GM21367 (cell line): ENCODE results near the gene TMEM50B.
A peak's percentile ranks its signal among the peaks of the same experiment; 100 is the strongest.
"Not testable (repeated sequence)": the region's sequence is repeated elsewhere in the genome, so short reads cannot be mapped to it uniquely, and the experiment has no call there.

ENCODE experiments used
- ATAC-seq: cut with Tn5 transposase; IDR thresholded peaks from one replicate; pipeline ENCODE4 v1.9.1; 2021; ENCODE audit not compliant: unreplicated experiment

Gene TMEM50B

GRCh38 chr21:33432496-33432895 lies 47.3 kb downstream of the TMEM50B start:
- no peak for ATAC-seq

DNA sequence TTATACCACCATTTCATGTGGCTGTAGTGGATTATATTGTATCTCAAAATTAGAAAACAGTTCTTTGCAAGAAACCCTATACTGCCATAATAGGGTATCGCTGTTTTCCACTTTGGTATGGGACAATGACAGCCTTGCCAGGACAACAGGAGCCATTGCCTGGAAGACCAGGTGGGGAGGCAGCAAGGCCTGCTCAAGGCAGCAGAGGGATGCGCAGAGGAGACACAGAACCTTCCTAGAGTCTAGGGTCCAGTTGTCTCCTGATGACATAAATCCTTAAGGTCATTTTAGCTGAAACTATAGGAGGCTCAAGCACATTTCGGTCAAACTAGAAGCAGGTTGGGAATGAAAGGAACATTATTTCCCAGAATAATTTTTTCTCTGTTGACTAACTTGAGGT lies 48.9 kb downstream of the TMEM50B start:
- ATAC-seq, result no peak

GRCh38 chr21:33428669-33429068 lies 51.1 kb downstream of the TMEM50B start:
- ATAC-seq, result no peak

DNA sequence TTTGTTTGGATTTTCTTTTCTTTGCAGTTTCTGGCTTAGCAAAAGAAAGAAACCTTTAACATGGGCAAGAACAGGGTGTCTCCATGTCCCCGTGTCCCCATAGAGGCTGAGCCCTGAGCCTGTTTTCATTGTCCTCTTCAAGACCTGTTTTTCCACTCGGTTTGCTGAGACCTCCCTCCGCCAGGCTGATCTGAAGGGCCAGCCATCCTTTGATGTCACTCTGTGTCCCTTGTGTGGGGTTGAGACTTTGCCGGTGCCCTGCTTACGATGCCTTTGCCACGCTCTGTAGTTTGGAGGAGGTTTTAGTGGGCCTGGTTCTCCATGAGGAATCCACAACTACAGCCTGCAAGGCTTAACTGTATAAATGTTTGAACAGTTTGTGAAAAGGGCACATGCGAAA lies 52.7 kb downstream of the TMEM50B start:
- ATAC-seq, result no peak

DNA sequence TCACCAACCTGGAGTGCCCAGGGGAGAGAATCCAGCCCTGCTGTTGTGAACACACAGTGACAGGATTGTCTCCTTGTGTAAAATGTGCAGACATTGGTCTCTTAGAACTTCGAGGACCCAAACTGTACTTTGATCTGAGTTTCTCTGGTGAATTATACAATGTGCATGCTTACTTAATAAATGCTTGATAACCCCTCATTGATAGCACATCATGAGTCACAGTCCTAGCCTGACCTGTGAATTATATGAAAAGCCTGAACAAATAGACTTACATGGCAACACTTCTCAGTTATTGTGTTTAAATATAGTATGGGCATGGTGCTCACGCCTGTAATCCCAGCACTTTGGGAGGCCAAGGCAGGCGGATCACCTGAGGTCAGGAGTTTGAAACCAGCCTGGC lies 53.9 kb downstream of the TMEM50B start:
- no peak for ATAC-seq

GRCh38 chr21:33424214-33424613 lies 55.6 kb downstream of the TMEM50B start:
- no peak for ATAC-seq

GRCh38 chr21:33421713-33422393 lies 57.9 kb downstream of the TMEM50B start:
- ATAC-seq, result no peak

GRCh38 chr21:33419538-33420123 lies 60.1 kb downstream of the TMEM50B start:
- ATAC-seq, result no peak

DNA sequence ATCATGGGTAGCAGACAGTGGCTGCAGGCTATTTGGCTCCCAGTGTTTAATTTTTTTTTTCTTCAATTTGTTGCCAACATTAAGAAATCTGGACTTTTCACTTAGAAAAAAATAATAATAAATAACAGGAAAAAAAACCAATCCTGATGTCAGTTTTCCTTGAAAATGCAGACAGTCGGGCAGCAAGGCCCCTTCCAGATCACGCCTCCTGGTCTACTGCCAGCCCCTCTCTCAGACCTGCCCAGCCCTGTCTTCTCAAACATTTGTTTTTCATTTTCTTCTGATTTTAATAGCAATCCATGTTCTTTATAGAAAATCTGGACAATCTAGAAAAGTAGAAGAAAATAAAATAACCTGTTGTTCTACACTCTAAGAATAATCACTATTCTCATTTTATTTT lies 61.1 kb downstream of the TMEM50B start:
- ATAC-seq, result no peak

DNA sequence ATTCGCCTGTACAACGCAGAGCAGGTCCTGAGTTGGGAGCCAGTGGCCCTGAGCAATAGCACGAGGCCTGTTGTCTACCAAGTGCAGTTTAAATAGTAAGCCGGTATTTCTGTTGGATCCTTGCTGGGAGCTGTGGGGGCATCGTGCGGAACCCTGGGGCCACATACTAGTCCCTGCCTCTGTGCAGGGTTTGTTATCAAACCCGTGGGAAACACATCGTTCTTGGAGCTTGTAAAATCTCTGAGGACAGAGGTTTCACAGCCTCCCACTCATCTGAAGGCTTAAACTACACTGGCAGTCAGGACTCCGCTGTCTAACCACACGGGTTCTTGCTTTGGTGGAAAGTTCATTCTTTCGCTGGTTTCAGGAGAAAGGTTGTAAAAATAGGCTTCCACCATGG lies 64.8 kb downstream of the TMEM50B start:
- no peak for ATAC-seq

GRCh38 chr21:33414068-33414467 lies 65.7 kb downstream of the TMEM50B start:
- ATAC-seq, result no peak

DNA sequence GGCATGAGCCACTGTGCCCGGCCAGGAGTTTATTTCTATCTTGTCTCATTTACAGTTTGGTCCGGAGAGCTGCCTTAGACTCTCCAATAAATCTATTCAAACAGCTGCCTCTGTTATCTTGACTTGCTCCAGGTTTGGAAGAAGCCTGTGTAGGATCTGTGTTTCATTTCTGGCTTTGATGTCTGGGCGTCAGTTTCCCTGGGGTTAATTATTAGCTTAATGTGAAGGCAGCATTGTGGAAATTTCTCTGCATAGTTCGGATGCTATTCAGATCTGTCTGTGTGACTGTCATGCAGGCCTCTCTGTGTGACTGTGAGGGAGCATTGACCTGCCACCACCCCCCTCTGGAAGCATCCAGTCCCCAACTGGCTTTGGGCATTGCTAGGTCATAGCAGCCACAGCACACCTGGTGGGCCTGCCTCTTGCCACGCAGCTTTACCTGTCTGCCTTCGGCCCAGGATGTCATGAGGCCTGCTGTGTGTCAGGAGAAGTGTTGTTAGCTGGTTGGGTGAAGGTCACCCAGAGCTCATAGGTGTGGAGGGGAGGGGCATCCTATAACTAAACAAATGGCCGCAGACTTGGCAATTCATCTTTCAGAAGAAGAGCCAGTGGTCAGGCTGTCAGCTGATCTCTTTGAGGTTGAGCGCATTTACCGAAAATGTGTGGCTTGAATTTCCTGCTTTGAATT lies 66.8 kb downstream of the TMEM50B start:
- ATAC-seq, result no peak

DNA sequence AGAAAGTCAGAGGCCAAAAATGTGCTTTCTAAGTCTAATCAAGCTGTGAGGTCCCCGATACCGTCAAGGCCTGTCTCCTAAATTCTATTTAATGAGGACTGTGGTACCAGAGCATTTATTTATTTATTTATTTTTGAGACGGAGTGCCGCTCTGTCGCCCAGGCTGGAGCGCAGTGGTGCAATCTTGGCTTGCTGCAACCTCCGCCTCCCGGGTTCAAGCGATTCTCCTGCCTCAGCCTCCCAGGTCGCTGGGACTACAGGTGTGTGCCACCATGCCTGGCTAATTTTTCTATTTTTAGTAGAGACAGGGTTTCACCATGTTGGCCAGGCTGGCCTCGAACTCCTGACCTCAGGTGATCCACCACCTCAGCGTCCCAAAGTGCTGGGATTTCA lies 67.3 kb downstream of the TMEM50B start:
- ATAC-seq, result not testable (repeated sequence)

DNA sequence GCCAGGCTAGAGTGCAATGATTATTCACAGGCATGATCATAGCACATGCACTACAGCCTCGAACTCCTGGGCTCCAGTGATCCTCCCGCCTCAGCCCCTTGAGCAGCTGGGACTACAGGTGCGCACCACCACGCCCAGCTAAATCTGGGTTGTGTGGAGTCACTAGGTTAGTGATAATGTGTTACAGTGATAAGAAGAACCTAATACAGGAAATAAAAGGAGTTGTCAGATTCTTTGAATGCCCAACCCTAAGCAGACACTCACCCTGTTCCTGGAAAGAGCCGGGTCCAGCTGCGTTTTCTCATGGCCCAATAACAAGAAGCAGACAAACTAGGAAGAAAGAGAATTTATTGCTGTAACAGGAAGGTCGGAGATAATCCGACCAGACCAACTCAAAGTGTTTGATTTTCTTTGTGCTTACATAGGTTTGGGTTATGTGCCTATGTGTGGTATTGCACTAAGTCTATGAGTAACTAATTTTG lies 67.8 kb downstream of the TMEM50B start:
- ATAC-seq, result no peak

GRCh38 chr21:33406493-33406892 lies 73.3 kb downstream of the TMEM50B start:
- ATAC-seq, result no peak

DNA sequence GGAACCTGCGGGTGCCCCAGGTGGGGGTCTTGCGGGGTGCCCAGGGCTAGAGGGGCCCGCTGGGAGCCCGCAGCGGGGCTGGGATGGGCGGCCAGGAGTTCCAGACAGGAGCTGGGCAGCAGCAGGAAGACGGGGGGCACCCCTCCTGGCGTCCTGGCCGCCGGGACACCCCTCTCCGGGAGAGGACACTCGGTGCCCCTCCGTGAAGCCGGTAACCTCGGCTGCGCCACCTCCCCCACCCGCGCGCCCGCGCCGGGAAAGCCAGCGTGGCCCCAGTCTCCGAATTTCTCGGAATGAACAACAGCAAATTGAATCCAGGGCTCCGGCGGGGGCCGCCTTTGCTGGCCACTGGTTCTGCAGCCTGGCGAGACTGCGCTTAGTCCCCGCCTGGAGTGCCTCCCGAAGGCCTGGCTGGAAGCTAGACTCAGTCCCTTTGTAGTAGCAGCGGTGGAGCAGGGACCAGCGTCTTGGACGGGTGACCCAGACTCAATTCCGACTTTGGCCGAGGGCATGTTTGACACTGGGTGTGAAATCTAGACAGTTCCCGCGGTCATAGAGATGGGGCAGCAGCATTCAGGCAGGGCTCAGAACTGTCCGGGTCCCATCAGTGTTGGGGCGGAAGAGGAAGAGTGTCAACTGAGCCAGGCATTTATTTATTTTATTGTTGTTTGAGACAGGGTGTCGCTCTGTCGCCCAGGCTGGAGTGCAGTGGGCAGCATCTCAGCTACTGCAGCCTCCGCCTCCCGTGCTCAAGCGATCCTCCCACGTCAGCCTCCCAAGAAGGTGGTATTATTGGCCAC lies 75.8 kb downstream of the TMEM50B start:
- ATAC-seq, result peak; percentile 30

- no peak for ATAC-seq
These were observed 76.5 kb downstream of the TMEM50B start, which contains the start of gene IFNGR2 for GRCh38 chr21:33403128-33403785. TSS of gene IFNGR2 (plus strand) at chr21:33403413. CDS start at chr21:33403544, 131 bp downstream.

DNA sequence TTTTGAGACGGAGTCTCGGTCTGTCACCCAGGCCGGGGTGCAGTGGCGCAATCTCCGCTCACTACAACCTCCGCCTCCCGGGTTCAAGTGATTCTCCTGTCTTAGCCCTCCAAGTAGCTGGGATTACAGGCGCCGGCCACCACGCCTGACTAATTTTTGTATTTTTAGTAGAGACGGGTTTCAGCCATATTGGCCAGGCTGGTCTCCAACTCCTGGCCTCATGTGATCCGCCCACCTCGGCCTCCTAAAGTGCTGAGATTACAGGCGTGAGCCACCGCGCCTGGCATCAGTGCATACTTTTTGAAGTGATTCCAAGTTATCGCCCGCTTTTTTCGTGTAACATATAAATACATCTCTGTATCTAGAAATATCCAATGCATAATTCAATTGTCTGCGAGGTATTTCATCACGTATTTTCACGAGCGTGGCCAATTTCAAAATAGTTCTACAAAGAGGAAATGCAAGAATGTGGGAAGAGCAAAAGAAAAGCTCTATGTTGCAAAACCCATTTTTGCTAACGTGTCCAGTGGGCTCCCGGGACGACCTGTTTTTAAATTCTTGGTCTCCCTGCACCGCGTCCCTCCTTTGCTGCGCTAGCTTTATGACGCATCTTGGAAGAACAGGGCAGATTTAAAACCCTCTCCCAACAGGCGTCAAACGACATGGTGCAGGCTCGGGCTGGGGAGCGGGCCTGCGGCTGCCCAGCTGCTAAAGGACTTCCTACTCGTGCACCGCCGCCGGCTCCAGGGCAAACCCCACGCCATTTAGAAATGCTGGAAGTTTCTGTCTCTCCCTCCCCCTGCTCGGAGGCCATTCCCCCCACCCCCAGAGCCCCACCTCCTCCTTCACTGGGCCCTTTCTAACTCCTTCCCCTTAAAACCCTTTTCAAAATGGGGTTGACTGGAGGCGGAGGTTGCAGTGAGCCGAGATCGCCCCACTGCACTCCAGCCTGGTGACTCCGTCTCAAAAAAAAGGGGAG lies 77.5 kb downstream of the TMEM50B start:
- ATAC-seq, result no peak

- ATAC-seq, result no peak
These were observed 78.2 kb downstream of the TMEM50B start for GRCh38 chr21:33401630-33401992.
